CD4-positive, alpha-beta T cell (primary cell): ENCODE data around the gene SKIC3. TPM values are rescaled to one million over a fixed set of nuclear protein-coding genes. Genes with fewer than 3 reads are reported as not detected.

Source experiments
- ATAC-seq: fragments of 200-7000 bp; cut with Tn5 transposase; one replicate; pipeline ENCODE4 v1.10.0; 2022; ENCODE audit warnings: mild to moderate bottlenecking; ENCODE audit not compliant: poor library complexity
- CTCF ChIA-PET: fragments of 350-600 bp; sonication (Branson Sonifier 250); formaldehyde crosslinking; loops from one replicate; lab custom pipeline; 2021; ENCODE audit warnings: antibody characterized with exemption, inconsistent platforms; lab: Charles Lee
- POLR2A ChIA-PET: fragments of 350-600 bp; sonication (Branson Sonifier 250); formaldehyde crosslinking; loops from one replicate; lab custom pipeline; 2021; ENCODE audit warnings: antibody characterized with exemption, inconsistent platforms; lab: Charles Lee
- DNase-seq, 14 experiments: peaks; one replicate each; pipeline ENCODE4 v3.0.0-alpha.2; 2013 to 2020; ENCODE audit warnings: mixed read lengths in 2 of 14
- H3K27ac ChIP-seq, 2 donors: one replicate each; pipeline versions ENCODE4 v1.5.1 to v1.7.0; 2013; ENCODE audit warnings: low read length in 2 of 2, low read depth in 1 of 2, mild to moderate bottlenecking in 1 of 2
- H3K27me3 ChIP-seq, 2 experiments: 1 replicate in 1 of 2; 2 replicates in 1 of 2; pipeline versions ENCODE4 v1.6.1 to v1.7.0; 2013; ENCODE audit warnings: low read length in 2 of 2, control low read depth in 1 of 2, mild to moderate bottlenecking in 1 of 2, moderate library complexity in 1 of 2; ENCODE audit not compliant: insufficient read depth in 2 of 2, control insufficient read depth in 1 of 2
- H3K36me3 ChIP-seq: one replicate; pipeline ENCODE4 v1.6.1; 2013; ENCODE audit warnings: low read length, control low read depth; ENCODE audit not compliant: insufficient read depth
- H3K4me1 ChIP-seq: one replicate; pipeline ENCODE4 v1.6.1; 2013; ENCODE audit warnings: low read length, control low read depth; ENCODE audit not compliant: insufficient read depth
- H3K4me3 ChIP-seq: one replicate; pipeline ENCODE4 v1.5.1; 2013; ENCODE audit warnings: mild to moderate bottlenecking, low read length, moderate library complexity
- H3K9me3 ChIP-seq, 2 experiments: 1 replicate in 1 of 2; 2 replicates in 1 of 2; pipeline versions ENCODE4 v1.6.1 to v1.7.0; 2013; ENCODE audit warnings: low read length in 2 of 2, mild to moderate bottlenecking in 2 of 2, control low read depth in 1 of 2, moderate library complexity in 1 of 2; ENCODE audit not compliant: control insufficient read depth in 1 of 2, insufficient read depth in 1 of 2
- H3K27ac Mint-ChIP-seq: one replicate; pipeline ENCODE4 v1.8.0; 2020; ENCODE audit warnings: mixed read lengths
- H3K27me3 Mint-ChIP-seq: one replicate; pipeline ENCODE4 v1.8.0; 2021; ENCODE audit warnings: mixed read lengths
- H3K36me3 Mint-ChIP-seq: one replicate; pipeline ENCODE4 v1.8.0; 2021; ENCODE audit warnings: low read depth, mixed read lengths
- H3K4me1 Mint-ChIP-seq: one replicate; pipeline ENCODE4 v1.8.0; 2021; ENCODE audit warnings: low read depth, mixed read lengths
- H3K4me3 Mint-ChIP-seq: one replicate; pipeline ENCODE4 v1.8.0; 2020; ENCODE audit warnings: mild to moderate bottlenecking, mixed read lengths
- H3K9me3 Mint-ChIP-seq: one replicate; pipeline ENCODE4 v1.8.0; 2020; ENCODE audit warnings: mixed read lengths
- intact Hi-C, 2 experiments: fragments of 100-400 bp; cut with DNase I in 1 of 2; cut with micrococcal nuclease in 1 of 2; formaldehyde crosslinking; loops; one replicate each; pipeline versions ENCODE4 v1.15.1 to v1.9.0; 2023 to 2025; cut with DNase I, micrococcal nuclease
- total RNA-seq, 174 experiments: library from RNA in 2 of 174; stranded (reverse) in 2 of 174; gene quantifications; one replicate each; pipeline ENCODE4 v1.2.3 and lab custom pipeline; 2021 to 2026
- TF ChIP-seq, protein P1 (sequence below): fragments of 200-600 bp; IDR thresholded peaks from one replicate; pipeline ENCODE4 v1.8.0; 2022; ENCODE audit warnings: antibody characterized with exemption, mild to moderate bottlenecking

SKIC3 gene
- total RNA-seq, 2 experiments from 2014 or later: 63.8 to 65.2 TPM

DNA sequence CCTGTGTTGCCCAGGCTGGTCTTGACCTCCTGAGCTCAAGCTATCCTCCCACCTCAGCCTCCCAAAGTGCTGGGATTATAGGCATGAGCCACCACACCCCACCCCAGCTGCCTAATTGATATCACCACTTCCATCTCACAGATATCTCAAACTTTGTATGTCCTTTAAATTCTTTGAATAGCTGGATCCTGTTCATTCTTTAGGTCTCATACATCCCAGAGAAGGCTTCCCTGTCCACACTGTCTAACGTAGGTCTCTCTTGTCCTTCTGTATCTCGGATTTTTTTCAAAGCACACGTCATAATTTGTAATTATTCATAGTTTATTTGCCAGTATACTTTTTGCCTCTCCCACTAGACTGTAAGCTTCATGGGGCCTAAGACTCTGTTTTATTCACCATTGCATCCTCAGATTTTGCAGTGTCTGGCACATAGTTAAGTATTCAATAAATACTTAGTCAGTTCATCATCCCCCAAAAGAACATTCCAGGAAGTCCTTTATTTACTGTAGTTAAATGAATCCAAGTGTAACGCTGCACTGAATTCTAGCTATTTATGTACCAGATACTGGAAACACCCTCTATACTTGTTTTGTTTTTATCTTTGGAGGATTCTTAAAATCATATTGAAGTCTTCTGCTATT is 10.6 kb upstream of the SKIC3 start:
- intact Hi-C loops: no loop called here

DNA sequence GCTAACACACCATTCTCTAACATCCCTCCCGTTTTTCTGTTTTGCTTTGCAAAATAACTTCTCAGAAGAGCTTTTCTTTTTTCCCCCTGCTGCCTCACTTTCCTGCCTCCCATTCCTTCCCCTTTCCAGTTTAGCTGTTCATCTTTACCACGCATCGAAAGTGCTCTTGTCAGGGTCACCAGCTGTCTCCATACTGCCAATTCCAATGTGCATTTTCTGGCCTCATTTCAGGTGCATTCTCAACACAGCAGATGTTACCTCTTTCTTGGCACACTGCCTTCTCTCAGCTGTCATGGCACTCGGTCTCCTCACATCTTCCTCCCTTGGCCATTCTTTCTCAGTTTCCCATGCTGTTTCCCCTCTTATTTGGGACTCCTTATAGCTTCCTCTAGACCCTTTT is 9.7 kb upstream of the SKIC3 start:
- DNase-seq (no peak), ATAC-seq (no peak)
- Mint-ChIP-seq H3K27ac (no peak overlapping the region), H3K27me3 (no peaks in the 10 kb centered on the region), H3K36me3 (peaks cover 39% of the 10 kb centered on the region), H3K4me3 (no peak overlapping the region), H3K4me1 (peaks cover 11% of the 10 kb centered on the region), H3K9me3 (no peaks in the 10 kb centered on the region)
- Histone ChIP-seq H3K36me3 (peaks cover 24% of the 10 kb centered on the region), H3K9me3 (no peaks in the 10 kb centered on the region), H3K27ac (no peak overlapping the region), H3K4me3 (no peak overlapping the region), H3K4me1 (no peaks in the 10 kb centered on the region), H3K27me3 (no peaks in the 10 kb centered on the region)
- ChIA-PET CTCF (interaction anchor here (0.7 kb wide), 1 partner anchor 58 kb away, joined by 3 read pairs; no protein-coding TSS in a partner anchor), POLR2A (interaction anchor here (2.5 kb wide), 1 partner anchor 9 kb away, joined by 9 read pairs; the partner anchor contains the start of genes ARSK and SKIC3)
- intact Hi-C loops: no loop called here
- TF ChIP-seq, protein P1, sequence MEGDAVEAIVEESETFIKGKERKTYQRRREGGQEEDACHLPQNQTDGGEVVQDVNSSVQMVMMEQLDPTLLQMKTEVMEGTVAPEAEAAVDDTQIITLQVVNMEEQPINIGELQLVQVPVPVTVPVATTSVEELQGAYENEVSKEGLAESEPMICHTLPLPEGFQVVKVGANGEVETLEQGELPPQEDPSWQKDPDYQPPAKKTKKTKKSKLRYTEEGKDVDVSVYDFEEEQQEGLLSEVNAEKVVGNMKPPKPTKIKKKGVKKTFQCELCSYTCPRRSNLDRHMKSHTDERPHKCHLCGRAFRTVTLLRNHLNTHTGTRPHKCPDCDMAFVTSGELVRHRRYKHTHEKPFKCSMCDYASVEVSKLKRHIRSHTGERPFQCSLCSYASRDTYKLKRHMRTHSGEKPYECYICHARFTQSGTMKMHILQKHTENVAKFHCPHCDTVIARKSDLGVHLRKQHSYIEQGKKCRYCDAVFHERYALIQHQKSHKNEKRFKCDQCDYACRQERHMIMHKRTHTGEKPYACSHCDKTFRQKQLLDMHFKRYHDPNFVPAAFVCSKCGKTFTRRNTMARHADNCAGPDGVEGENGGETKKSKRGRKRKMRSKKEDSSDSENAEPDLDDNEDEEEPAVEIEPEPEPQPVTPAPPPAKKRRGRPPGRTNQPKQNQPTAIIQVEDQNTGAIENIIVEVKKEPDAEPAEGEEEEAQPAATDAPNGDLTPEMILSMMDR: no peak

More for the DNA sequence above, 10.6 kb upstream of the SKIC3 start:
- ATAC-seq: no peak
- Histone ChIP-seq H3K27me3 (no peaks in the 10 kb centered on the region), H3K4me3 (no peak overlapping the region), H3K36me3 (peaks cover 28% of the 10 kb centered on the region), H3K27ac (no peak overlapping the region), H3K9me3 (no peaks in the 10 kb centered on the region), H3K4me1 (no peaks in the 10 kb centered on the region)
- ChIA-PET CTCF (no interaction called here), POLR2A (interaction anchor here (2.5 kb wide), 1 partner anchor 10 kb away, joined by 9 read pairs; the partner anchor contains the start of genes ARSK and SKIC3)
- Mint-ChIP-seq H3K4me1 (peaks cover 8% of the 10 kb centered on the region), H3K36me3 (peaks cover 49% of the 10 kb centered on the region), H3K27ac (no peak overlapping the region), H3K4me3 (no peak overlapping the region), H3K27me3 (no peaks in the 10 kb centered on the region), H3K9me3 (no peaks in the 10 kb centered on the region)
- DNase-seq: no peak
- TF ChIP-seq, protein P1: no peak

DNA sequence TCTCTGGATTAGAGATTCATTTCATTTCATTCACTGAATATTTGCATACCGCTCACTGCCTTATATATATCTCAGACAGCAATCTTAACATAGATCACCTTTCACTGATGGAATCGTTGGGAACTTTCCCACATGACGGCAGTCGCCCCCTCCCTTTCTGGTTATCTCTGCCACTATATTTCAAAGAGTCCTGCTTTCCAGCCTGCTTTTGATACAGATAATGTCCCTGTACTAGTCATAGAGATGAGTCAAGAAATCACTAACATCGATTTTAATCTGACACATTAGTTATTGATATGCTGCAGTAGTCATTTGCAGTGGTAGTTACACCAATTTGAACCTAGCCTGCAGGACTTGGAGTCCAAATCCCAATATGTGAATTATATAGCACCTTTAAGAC is 8.6 kb upstream of the SKIC3 start:
- H3K27ac ChIP-seq: no peak overlapping the region
- no peaks in the 10 kb centered on the region for H3K9me3 ChIP-seq
- TF ChIP-seq, protein P1: no peak
- CTCF ChIA-PET: no interaction called here
- H3K36me3 ChIP-seq: peaks cover 21% of the 10 kb centered on the region
- H3K9me3 Mint-ChIP-seq: no peaks in the 10 kb centered on the region
- H3K4me3 Mint-ChIP-seq: no peak overlapping the region
- no peak overlapping the region for H3K4me3 ChIP-seq
- H3K27ac Mint-ChIP-seq: no peak overlapping the region
- no peaks in the 10 kb centered on the region for H3K27me3 ChIP-seq
- POLR2A ChIA-PET: interaction anchor here (0.6 to 2.5 kb wide), 2 partner anchors 8 to 86 kb away, joined by 3 to 9 read pairs; partner anchors contain the start of genes ARSK and SKIC3
- peaks cover 13% of the 10 kb centered on the region for H3K4me1 Mint-ChIP-seq
- H3K36me3 Mint-ChIP-seq: peaks cover 29% of the 10 kb centered on the region
- no peak for ATAC-seq
- H3K27me3 Mint-ChIP-seq: no peaks in the 10 kb centered on the region
- DNase-seq: no peak
- intact Hi-C loops: no loop called here
- H3K4me1 ChIP-seq: no peaks in the 10 kb centered on the region
